ENCODE measurements around the gene ZKSCAN3. TPM values are rescaled to one million over a fixed set of nuclear protein-coding genes. Genes with fewer than 3 reads are reported as not detected.

The ZKSCAN3 gene
- total RNA-seq, 2 donors from 2014 or later: 2.3 to 3.7 TPM

GRCh38 chr6:28390688-28391087 is 40.9 kb downstream of the ZKSCAN3 start:
- TF ChIP-seq CTCF (IDR thresholded peaks at IDR 0.05): no peak
- H3K9me3 ChIP-seq: no peaks in the 10 kb centered on the region
- peaks cover 41% of the 10 kb centered on the region for H3K36me3 ChIP-seq
- no peak overlapping the region for H3K4me3 ChIP-seq
- no peaks in the 10 kb centered on the region for H3K27me3 ChIP-seq
- no peaks in the 10 kb centered on the region for H3K4me1 ChIP-seq
- no peak for DNase-seq (ENCODE audit: low spot score)
- H3K27ac ChIP-seq: no peak overlapping the region

- Histone ChIP-seq H3K27ac (no peak overlapping the region), H3K4me3 (no peak overlapping the region), H3K4me1 (peaks cover 0 to 13% of the 10 kb centered on the region in 2 donors), H3K9me3 (no peaks in the 10 kb centered on the region), H3K36me3 (peaks cover 36% of the 10 kb centered on the region), H3K27me3 (no peaks in the 10 kb centered on the region)
- DNase-seq (ENCODE audit: low spot score): no peak
- peak in 1 of 2 donors; percentile 26 for TF ChIP-seq CTCF (IDR thresholded peaks at IDR 0.05)
Observed at GRCh38 chr6:28393912-28394662, 44.3 kb downstream of the ZKSCAN3 start.

- Histone ChIP-seq H3K4me3 (no peak overlapping the region), H3K27ac (no peak overlapping the region), H3K36me3 (peaks cover 20% of the 10 kb centered on the region), H3K9me3 (no peaks in the 10 kb centered on the region), H3K27me3 (no peaks in the 10 kb centered on the region), H3K4me1 (peaks cover 0 to 13% of the 10 kb centered on the region in 2 donors)
- TF ChIP-seq CTCF (IDR thresholded peaks at IDR 0.05): no peak
- DNase-seq (ENCODE audit: low spot score): no peak
Observed at GRCh38 chr6:28395918-28396317, 46.2 kb downstream of the ZKSCAN3 start.

- DNase-seq (ENCODE audit: low spot score): peak; percentile 82
- H3K9me3 ChIP-seq: no peaks in the 10 kb centered on the region
- H3K4me1 ChIP-seq: peaks cover 0 to 13% of the 10 kb centered on the region in 2 donors
- H3K36me3 ChIP-seq: no peaks in the 10 kb centered on the region
- TF ChIP-seq CTCF (IDR thresholded peaks at IDR 0.05): peak in 1 of 2 donors; percentile 77
- H3K4me3 ChIP-seq: peak within 1 kb of the TSS; percentile 72 to 76
- no peaks in the 10 kb centered on the region for H3K27me3 ChIP-seq
- H3K27ac ChIP-seq: peak within 1 kb of the TSS; percentile 23 to 59
Observed at GRCh38 chr6:28399350-28400121, 49.8 kb downstream of the ZKSCAN3 start, which contains the start of gene ZSCAN12. Gene ZSCAN12 (minus strand): TSS chr6:28399747. CDS start chr6:28398405, 1,342 bp downstream.

GRCh38 chr6:28400122-28400451 is 50.3 kb downstream of the ZKSCAN3 start:
- H3K27ac ChIP-seq: peak overlapping the region in 1 of 2 donors; percentile 23
- peak overlapping the region; percentile 72 to 76 for H3K4me3 ChIP-seq
- no peak for DNase-seq (ENCODE audit: low spot score)

More at GRCh38 chr6:28400122-28400451, 50.3 kb downstream of the ZKSCAN3 start:
- TF ChIP-seq CTCF (IDR thresholded peaks at IDR 0.05): no peak
- H3K9me3 ChIP-seq: no peaks in the 10 kb centered on the region
- H3K36me3 ChIP-seq: no peaks in the 10 kb centered on the region
- no peaks in the 10 kb centered on the region for H3K27me3 ChIP-seq
- peaks cover 0 to 13% of the 10 kb centered on the region in 2 donors for H3K4me1 ChIP-seq
